ENCODE measurements around the gene SERPINF2.
A peak's percentile ranks its signal among the peaks of the same experiment; 100 is the strongest.
"Not testable (repeated sequence)": the region's sequence is repeated elsewhere in the genome, so short reads cannot be mapped to it uniquely, and the experiment has no call there.

The SERPINF2 gene

DNA sequence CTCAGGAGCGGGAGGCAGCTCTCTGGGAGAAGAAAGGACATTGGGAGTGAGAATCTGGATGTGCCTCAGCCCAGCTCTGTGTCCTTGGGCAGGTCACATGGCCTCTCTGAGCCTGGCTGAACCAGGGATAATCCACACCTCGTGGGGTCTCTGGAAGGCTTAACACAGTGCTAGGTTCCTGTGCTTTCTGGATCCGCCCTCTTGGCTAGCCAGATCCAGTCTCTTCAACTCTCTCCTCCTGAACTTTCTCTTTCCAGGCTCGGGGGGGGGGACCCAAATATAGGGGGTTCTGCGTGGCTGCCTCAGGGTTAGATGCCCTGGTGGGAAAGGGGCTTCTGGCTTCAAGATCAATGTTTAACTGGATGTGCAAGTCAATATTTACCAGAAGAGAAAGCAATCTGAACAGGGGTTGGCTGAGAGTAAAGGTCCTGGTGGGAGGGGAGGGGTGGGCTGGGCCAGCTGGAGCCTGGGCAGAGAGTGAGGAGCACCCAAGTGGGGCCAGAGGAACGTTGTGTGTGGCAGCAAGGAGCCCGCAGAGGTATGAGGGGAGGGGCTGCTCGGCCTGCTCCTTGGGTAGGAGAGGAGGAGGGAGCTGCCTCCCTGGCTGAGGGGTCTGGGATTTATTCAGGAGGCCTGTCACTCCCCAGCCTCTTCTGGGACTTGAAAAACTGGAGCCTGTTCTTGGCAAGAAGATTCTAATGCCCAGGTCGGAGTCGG is at the start of gene SERPINF2:
TSS of gene SERPINF2 (plus strand) at position 501 of the 717 bp plus-strand sequence. CDS start 2,125 bp downstream, outside the sequence.
- DNase-seq = no peak

DNA sequence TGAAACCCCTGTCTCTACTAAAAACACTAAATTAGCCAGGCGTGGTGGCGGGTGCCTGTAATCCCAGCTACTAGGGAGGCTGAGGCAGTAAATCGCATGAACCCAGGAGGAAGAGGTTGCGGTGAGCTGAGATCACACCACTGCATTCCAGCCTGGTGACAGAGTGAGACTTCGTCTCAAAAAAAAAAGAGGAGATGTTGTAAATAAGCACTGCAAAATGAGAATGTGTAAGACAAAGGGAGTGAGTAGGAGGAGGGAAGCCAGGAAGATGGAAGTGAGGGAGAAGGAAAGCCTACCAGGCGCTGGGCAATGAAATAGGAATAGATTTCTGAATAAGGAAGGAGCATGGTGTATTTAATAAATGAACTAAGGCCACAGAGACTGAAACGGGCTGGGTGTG is 49.3 kb upstream of the SERPINF2 start:
- no peak for DNase-seq

DNA sequence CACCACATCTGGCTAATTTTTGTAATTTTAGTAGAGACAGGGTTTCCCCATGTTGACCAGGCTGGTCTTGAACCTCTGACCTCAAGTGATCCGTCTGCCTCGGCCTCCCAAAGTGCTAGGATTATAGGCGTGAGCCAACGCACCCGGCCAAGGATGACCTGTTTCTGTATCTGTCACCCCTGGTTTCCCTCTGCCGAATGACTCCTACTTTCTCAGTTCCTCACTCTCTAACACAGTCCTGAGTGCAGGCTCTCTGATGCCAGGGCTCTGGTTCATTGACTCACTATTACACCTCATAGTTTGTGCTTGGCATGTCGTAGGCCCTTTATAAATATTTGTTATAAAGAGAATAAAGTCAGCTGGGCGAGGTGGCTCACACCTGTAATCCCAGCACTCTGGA is 47.3 kb upstream of the SERPINF2 start:
- DNase-seq = no peak

DNA sequence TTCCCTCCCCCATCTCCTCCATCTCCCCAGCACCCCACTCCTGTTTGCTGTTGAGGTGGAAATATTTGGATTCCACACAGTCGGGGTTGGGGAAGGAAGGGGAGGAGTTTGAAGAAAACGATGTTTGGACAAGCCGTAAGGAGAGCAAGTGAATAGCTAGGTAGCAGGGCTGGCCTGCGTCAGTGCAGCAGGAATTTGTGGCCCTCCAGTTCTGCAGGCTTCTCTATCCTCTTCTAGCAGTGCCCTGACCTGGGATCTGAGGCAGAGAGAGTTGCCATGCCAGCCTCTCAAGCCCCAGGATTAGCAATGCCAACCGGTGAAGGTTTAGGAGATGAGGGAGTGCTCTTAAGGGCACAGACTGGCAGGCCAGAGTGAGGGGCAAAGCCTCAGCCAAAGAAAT is 45.0 kb upstream of the SERPINF2 start:
- no peak for DNase-seq

DNA sequence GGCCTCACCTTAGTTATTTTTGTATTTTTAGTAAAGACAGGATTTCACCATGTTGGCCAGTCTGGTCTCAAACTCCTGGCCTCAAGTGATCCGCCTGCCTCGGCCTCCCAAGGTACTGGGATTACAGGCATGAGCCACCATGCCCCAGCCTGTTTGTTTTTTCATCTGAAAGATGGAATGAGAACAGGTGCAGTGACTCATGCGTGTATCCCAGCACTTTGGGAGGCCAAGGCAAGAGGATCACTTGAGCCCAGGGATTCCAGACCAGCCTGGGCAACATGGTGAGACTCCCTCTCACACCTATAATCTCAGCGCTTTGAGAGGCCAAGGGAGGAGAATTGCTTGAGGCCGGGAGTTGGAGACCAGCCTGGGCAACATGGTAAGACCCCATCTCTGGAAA is 42.8 kb upstream of the SERPINF2 start:
- not testable (repeated sequence) for DNase-seq

DNA sequence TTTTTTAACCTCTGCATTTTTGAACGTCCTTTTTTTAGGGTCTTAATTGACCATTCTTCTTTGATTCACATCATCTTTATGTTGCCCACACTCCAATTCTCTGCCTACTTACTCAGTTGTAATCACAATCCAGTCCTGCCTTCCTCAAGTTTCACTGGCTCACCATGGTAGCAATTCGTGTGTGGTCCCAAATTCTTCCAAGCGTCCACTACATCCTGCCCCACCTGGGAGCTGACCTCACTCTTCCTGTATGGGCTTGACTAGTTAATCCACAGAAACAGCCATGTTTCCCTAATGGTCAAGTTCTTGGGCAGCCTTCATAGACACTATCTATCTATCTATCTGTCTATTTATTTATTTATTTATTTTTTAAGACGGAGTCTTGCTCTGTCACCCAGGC is 39.6 kb upstream of the SERPINF2 start:
- no peak for DNase-seq

DNA sequence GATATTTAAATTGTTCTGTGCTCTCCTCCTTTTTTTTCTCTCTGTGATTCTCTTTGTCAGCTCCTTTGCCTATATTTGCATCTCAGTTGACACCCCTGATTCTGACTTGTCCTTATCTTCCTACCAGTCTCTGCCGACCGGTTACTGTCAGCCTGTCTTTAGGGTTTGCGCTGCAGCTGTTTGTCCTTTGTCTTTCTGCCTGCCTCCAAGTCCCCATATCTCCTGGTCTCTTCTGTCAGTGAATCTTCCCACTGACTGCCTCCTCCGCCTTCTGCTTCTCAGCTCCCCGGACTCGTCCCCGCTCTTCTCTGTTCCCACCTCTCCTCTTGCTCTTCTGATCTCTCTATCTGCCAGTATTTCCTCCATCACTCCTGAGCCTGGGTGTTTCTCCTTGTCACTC is 37.7 kb upstream of the SERPINF2 start:
- no peak for DNase-seq

DNA sequence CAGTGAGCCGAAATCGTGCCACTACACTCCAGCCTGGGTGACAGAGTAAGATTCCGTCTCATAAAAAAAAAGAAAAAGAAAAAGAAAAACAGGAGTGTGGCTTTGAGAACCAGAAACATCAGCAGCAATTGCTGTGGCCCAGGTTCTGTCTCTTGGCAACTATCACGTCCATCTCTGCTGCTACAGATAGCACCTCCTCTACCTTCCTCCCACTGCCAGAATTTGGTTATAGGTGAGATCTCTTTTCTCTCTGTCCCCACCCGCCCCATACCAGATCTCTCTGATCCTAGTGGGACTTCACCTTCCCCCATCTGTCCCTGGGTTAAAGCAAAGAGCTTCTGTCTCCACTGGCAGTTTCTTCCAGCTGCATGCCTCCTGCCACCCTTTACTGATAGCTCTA is 35.6 kb upstream of the SERPINF2 start:
- DNase-seq = no peak

DNA sequence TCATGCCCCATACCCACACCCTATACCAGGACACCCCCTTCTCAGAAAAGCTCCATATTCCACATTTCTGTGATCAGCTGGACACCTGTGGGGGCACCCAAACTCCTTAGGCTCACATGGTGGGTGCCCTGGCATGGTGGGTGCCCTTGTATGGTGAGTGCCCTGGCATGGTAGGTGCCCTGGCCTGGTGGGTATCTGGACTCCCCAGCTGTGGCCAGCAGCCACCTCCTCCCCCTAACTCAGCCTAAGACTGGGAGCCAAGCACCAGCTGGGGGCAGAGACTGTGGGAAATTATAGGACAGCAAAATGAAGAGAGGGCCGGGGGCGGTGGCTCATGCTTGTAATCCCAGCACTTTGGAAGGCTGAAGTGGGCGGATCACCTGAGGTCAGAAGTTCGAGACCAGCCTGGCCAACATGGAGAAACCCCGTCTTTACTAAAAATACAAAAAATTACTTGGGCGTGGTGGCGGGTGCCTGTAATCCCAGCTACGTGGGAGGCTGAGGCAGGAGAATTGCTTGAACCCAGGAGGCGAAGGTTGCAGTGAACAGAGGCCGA is 33.8 kb upstream of the SERPINF2 start:
- DNase-seq = not testable (repeated sequence)

DNA sequence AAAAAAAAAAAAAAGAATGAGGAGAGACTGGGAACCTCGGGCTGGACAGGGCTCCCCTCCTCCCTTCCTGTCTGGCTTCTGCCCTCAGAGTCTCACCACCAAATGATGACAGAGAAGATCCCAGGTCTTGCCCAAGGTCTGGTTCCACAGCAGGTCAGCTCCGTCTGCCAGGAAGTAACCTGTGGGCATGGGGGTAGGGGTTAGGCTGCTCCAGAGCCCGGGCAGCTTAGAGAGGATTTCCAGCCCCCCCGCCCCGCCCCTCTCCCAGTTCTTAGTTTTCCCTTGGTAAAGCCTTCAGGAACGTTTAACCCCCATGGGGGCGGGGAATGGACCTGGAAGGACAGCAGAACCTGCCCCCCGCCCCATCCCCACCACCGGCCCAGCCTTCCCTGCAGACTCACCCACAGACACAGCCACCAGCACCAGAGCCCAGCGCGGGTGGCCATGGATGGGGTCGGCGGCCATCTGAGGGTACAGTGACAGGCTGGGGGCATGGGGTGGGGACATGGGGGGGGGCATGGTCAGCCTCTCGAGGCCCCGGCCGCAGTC is 33.2 kb upstream of the SERPINF2 start:
- no peak for DNase-seq

DNA sequence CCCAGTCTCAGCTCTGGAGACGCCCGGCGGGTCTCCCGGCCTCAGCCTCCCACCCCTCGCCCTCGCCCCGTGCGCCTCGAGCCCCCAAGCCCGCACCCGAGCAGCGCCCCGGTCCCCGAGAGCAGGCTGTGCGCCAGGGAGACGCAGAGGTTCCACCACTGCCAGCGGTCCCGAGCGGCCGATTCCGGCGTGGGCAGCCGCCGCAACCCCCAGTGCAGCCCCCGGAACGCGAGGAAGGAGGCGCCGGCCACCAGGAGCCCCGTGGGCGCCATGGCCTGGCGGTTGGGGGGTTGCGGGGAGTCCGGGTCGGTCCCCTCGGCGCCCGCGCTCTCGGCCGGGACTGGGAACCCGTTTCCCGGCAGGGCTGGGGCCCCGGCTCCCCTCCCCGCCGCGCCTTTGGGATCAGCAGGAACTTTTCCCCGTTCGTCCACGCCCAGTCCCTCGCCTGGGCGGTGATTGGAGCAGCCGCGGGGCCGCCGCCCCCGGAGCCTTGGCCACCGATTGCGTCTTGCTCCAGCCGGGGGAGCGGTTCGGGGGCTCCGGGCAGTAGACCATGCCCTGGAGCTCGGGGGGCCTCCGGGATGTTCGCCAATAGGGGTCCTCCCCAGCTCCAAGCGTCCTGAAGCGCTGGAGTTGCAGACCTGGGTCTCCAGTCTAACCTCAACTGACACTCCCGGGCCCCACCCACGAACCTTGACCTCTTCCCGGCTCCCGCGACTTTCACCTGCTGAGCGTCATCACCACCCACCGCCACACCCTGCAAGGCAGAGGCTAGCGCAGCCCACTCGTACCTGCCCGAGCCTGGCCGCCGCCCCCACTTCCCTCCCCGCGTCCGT is 32.5 kb upstream of the SERPINF2 start, which contains the start of gene TLCD2:
TSS of gene TLCD2 (minus strand) at position 407 of the 836 bp plus-strand sequence. CDS start at position 272, 135 bp downstream.
- no peak for DNase-seq

DNA sequence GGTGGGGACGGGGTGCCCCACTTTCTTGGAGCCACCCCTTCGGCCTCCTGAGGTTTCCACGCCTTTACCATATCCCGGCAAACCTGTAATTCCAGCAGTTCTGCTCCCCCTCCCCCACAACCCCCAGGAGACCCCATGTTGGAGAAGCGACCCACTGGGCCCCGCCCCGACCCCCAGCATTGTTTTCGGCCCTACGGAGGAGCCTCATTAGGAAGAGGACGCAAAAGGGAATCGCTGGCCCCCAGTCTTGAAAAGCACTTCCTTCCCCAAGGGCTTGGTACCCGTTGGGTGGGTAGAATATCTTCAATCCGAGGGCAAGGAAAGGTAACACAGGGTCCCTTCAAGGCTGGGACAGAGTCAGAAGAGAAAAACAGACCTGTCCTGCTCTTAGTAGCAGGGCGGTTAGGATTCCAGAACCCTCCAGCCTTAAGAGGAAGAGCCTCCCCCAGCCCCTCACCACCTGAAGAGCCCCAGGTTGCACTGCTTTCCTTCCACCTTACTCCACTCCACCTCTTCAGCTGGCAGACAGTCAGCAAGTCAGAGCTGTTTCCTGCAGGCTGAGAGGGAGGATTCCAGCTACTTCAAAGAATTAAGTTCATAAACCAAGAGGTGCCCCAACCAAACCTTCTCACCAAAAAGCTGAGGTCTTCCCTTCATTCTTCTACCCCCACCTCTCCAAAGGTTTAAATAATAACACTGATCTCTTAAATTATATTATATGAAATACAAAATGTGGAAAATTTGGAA is 31.7 kb upstream of the SERPINF2 start:
- DNase-seq = no peak

DNA sequence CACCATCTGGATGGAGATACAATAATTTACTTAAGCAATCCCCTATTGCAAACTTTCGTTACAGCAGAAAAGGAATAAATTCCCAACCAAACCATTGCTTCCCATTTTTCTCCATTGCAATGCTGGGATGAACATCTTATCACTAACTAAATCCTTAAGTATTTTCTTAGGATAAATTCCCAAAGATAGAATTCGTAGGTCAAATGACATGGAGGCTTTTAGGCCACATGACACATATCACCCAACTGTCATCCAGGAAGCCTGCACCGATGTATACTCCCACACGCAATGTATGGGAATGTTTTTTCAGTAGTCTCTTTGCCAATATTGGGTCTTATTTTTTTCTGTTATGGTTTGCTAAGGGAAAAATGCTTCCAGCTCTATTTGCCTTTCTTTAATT is 30.9 kb upstream of the SERPINF2 start:
- DNase-seq = no peak

DNA sequence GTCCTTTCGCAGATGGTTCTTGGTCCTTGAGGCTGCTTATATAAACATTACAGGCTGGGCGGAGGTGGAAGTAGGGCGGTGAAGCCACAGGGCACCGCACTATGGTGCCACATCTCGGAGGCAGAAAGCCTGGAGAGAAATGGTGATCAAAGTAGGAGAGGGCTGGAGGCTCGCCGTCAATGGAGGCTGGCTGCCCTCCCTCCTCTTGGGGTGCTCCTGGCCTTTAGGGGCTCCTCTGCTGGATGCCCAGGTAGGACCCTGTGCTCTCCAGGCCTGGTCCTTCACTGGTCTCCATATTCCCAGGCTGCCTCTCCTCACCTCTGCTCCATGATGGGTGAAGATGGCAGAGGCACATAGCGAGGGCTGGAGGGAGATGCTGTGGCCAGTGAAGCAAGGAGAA is 30.4 kb upstream of the SERPINF2 start:
- no peak for DNase-seq

DNA sequence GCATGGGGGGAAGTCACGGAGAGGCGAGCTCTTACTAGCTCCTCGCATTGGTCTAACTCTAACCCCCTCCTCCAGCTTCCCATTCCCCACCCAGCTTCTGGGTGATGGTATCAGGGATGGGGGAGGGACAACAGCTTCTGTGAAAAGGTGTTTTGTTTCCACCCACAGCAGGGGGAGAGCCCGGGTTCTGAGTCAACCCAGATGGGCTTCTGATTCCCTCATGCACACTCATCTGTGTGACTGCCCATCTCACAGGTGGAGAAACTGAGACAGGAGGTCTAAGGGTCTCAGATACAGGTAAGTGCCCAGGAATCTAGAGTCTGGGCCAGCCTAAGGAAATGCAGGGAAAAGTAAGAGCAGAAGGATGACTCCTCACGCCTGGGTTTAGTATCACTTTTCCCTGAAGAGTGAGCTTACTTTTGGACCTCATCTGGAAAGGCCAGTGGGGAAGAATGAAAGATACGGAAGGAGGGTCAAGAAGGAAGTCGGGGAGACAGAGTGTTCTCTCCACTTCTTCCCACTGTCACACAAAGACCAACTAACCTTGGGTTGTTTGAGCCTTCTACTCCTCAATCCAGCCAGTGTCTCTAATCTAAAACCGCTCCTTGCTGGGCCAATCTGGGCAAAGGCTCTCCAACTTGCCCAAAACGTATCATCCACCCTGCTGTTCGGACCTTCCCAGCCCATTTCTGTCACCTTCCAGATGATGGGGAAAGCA is 29.4 kb upstream of the SERPINF2 start:
- no peak for DNase-seq

DNA sequence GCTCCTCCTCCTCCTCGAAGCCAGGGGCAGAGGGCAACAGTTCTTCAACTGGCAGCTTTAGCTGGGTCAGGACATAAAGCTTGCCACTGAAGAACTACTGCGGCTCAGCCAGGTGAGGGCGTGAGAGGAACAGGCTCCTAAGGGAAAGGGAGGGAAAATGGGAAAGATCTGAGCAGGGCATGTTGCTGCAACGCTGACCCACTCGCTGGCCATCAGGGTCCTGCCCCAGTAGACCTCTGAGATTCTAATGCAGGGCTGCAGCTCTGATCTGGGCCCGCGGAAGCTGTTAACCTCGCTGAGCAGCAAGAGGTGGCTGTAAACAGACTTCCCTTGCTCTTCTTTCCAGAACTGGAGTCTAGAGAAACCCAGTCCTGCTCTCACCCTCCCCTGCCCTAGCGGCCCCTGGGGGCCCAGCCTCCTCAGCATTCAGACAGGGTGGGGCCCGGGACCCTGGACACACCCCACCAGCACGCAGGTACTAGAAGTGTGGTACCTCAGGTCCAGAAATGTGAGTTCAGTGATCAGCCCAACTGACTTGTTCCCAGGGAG is 28.7 kb upstream of the SERPINF2 start:
- DNase-seq = peak; percentile 12

DNA sequence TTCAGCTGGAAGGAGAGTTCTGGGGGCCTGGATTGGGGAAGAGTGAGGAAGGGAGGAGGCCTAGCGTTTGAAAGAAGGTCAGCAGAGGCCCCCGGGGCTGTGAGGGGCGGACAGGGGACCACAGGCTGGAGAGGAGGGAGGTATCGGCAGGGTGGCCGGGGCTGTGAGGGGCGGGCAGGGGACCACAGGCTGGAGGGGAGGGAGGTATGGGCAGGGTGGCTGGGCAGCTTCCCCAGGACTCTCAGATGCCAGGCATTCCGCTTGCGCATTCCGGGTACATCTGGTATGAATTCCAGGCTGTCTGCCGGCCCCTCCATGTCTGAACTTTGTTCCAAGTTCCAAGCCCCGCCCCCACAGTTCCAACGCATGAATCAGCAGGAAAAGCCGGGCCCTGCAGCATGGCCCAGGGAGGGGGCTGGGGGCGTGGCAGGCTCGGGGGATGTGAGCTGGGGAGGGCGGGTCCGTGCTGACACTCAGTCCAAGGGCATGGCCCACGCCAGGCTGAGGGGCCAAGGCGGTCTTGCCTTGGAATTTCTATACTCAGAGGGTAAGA is 28.2 kb upstream of the SERPINF2 start:
- DNase-seq = no peak

DNA sequence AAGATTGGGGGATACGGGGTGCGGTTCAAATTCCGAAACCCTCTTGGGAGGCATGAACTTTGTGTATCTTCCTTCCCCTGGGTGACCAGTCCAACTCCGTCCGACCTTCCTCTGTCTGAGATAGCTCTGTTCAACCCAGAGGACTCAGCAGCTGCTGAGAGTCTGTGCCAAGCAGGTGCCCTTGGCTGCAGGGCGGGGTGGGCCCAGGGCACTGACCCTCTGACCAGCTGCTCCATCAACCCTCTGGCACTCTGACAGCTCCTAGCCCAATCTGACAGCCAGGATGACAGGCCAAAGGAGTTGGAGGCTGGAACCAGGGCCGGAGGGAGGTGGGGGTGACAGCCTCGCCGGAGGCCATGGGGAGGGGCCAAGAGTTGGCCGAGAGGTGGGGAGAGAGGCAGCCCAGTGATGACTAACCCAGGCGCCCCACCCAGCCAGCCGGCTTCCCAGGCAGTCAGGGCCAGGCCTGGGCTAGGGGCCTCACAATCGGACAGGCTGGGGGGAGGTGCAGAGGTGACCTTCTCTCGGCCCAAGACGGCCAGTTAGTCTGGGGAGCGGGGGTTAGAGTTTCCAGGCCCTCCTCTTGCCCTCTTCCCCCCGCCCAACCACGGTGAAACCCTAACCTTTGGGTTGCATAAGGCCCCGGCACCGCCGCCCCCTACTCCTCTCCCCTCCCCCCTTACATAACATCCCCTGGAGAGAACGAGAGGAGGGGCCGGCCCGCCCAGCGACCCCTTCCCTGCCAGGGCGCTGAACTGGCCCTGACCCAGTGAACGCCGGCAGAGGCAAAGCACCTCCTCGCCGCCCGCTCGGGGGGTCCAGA is 27.5 kb upstream of the SERPINF2 start:
- no peak for DNase-seq

DNA sequence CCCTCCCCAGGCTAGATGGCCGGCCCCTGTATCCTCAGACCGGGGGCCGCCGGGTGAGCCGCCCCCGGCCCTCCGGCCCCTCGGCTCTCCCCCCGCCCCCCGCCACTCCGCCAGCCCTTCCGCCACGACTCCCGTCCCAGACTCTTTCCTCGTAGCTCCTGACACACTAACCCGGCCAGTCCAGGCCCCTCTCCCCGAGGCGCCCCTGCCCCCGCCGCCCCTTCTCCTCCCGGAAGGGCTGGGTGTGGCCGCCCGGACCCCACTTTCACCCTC is 26.9 kb upstream of the SERPINF2 start:
- no peak for DNase-seq

DNA sequence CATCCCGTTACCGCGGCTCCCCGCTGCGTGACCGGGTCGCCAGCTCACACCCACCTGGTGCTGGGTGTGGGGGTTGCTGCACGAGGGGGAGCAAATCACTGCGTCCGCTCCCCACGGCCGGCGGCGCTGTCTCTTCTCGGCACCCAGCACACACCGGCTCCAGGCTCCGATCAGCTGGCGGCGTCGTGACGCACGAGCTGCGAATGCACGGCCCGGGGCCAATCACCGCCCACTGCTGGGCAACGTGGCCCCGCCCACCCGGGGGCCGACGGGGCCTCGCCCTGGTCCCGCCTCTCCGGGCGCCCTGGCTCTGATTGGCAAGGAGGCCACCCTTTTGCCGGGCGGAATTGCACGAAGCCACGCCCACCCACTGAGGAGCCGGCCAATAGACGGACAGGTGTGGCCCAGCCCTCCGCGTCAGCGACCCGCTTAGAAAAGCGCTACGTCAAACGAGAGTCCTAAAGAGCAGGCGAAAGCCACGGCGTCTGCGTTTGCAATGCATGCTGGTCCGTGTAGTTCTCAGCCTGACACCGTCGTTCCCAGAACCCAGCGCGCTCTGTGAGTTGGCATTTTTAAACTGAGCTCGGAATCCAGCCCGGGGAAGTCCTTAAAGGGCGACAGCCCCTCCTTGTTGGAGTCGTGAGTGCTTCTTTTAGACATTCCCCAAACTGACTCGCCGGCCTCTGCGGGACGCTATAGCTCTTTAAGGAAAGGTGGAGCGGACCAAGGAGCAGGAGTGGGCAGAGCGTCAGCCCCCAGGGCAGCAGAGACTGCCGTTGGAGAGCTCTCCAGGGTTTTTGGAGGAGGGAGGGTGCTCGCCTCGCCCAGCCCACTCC is 26.4 kb upstream of the SERPINF2 start:
- peak; percentile 99 for DNase-seq
